GM03348 (cell line): Measurements from ENCODE around the gene CSF1.
"Not testable (repeated sequence)": the region's sequence is repeated elsewhere in the genome, so short reads cannot be mapped to it uniquely, and the experiment has no call there.

ENCODE experiments used
- DNase-seq: peaks from one replicate; pipeline ENCODE4 v3.0.0; 2012; ENCODE audit warnings: low spot score

CSF1 gene

DNA sequence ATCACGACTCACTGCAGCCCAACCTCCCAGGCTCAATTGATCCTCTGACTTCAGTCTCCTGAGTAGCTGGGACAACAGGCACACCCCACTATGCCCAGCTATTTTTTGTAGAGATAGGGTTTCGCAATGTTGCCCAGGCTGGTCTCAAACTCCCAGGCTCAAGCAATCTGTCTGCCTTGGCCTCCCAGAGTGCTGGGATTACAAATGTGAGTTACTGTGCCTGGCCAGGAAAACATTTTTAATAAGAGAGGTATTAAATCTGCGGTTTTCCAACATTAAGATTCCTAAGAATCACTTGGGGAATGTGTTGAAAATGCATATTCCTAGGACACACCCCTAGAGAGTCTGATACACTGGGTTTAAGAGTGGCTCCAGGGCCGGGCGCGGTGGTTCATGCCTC lies 8.7 kb downstream of the CSF1 start:
- DNase-seq: no peak

- DNase-seq: not testable (repeated sequence)
Measured at GRCh38 chr1:109920391-109920790, 9.7 kb downstream of the CSF1 start.

DNA sequence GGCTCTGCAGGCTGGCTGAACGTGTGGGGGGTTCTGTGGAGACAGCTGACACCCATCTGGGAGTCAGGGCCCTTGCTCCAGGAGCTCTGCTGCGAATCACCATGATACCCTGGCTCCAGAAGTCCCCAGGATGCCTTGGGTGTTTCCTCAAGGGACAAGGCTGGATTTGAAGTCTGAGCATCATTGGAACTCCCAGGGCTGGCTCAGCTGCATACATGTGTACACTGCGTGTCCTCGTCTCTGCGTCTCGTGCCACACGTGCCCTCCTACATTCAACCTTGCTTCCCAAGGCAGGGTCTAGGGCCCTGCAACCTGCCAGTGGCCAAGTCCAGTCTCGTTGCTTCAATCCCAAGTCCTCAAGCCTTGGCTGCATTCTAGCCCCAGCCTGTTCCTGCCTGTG lies 11.7 kb downstream of the CSF1 start:
- DNase-seq: no peak

DNA sequence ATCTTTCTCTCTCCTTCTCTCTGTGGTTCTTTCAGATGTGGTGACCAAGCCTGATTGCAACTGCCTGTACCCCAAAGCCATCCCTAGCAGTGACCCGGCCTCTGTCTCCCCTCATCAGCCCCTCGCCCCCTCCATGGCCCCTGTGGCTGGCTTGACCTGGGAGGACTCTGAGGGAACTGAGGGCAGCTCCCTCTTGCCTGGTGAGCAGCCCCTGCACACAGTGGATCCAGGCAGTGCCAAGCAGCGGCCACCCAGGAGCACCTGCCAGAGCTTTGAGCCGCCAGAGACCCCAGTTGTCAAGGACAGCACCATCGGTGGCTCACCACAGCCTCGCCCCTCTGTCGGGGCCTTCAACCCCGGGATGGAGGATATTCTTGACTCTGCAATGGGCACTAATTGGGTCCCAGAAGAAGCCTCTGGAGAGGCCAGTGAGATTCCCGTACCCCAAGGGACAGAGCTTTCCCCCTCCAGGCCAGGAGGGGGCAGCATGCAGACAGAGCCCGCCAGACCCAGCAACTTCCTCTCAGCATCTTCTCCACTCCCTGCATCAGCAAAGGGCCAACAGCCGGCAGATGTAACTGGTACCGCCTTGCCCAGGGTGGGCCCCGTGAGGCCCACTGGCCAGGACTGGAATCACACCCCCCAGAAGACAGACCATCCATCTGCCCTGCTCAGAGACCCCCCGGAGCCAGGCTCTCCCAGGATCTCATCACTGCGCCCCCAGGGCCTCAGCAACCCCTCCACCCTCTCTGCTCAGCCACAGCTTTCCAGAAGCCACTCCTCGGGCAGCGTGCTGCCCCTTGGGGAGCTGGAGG lies 12.7 kb downstream of the CSF1 start:
- peak; percentile 48 for DNase-seq

DNA sequence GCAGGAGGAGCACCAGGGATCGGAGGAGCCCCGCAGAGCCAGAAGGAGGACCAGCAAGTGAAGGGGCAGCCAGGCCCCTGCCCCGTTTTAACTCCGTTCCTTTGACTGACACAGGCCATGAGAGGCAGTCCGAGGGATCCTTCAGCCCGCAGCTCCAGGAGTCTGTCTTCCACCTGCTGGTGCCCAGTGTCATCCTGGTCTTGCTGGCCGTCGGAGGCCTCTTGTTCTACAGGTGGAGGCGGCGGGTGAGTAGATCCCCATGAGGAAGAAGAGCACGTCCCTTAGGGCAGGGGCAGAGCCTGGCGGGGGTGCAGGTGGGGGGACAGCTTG lies 13.3 kb downstream of the CSF1 start:
- no peak for DNase-seq

DNA sequence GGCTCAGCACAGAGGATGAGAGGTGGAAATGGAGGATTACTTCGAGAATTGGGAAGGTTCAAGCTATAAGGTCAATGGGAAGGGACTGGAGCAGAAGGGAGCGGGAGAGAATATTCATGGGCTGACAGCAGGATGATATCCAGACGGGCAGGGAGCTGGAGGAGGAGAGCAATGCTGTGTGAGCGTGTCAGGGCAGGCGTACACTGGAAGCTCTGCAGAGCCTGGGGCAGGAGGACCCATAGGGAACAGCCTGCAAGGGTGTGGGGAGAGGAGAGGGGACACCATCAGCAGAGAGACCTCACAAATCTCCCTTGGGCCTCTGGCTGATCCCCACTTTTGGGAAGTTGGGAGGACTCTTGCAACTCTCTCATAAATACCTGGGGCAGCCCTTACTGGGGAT lies 13.7 kb downstream of the CSF1 start:
- DNase-seq: no peak

DNA sequence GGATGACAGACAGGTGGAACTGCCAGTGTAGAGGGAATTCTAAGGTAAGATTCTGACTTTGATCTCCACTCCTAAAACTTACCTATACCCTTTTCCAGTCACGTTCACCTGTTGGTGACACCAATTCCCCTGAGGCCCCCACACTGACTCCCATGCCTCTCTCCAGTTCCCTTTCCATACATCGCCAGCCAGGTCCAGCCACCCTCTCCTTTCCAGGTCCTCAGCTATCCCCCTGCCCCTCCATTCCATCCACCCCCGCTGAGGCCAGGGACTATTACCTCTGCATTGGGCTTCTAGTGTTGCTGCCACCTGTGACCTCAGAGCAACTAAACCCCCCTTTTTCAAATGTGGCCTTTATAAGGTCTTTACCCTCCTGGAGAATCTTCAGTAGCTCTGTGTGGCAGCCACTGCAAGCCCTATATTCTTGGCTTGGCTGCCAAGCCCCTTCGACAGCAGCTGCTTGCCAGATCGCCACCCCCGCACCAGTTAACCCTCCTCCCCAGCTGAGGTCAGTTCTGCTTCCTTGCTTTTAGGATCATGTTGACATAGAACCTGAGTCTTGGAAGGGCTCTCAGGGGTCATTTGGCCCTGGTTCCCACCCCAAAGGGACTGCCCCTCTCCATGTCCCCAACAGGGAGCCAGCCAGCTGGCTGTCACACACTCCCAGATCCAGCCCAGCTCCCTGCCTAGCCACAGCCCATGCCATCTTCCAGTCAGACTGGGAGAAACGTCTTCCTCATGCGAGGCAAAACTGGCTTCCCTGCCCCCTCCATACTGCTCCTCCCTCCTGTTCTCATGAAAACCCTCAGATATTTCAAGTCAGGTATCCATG lies 14.7 kb downstream of the CSF1 start:
- DNase-seq: no peak

DNA sequence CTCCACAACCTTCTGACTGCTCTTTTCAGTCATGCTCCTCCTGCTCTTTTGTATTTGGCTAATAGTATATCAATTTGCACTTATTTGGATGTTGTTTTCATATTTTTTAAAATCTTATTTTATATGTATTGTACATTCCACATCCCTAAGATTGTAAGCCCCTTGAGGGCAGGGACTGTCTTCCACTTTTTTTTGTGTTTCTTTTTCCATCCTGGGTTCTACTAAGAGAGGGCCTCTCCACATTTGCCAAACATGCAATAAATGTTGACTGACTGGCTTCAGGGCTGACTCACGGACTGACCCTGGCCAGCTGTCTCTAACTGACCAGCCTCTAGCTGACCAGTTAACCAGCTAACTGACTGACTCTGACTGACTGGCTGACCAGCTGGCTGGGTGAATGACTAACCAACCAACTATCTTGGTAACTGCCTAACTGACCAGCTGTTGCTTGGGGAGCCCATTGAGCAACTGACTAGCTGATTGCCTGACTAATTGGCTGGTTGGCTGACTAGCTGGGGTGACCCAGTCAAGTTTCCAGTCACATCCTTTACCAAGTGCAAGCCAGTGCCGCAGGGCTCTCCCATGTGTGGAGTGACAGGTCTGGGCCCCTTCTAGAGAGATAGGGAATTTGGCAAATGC lies 16.1 kb downstream of the CSF1 start:
- peak; percentile 57 for DNase-seq

- no peak for DNase-seq
Measured at GRCh38 chr1:109927356-109927755, 16.7 kb downstream of the CSF1 start.

DNA sequence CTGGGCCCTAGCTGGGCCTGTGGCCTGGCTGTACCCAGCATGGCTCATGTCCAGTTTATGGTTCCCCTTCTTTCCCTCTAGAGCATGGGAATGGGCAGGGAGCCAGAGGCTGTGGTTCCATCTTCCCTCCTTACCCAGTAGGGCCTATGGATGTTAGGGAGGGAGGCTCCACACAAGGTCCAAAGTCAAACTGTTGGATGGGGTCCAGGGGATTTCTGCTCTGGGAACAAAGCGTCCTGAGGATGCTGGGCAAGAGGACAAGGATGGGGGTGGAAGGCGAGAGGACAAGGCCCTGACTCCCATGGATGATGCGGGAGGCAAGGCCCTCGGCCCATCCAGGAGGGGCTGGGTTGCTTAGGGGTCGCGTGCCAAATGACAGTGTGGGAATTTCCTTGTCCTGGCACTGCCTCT lies 17.3 kb downstream of the CSF1 start:
- DNase-seq: peak; percentile 26

DNA sequence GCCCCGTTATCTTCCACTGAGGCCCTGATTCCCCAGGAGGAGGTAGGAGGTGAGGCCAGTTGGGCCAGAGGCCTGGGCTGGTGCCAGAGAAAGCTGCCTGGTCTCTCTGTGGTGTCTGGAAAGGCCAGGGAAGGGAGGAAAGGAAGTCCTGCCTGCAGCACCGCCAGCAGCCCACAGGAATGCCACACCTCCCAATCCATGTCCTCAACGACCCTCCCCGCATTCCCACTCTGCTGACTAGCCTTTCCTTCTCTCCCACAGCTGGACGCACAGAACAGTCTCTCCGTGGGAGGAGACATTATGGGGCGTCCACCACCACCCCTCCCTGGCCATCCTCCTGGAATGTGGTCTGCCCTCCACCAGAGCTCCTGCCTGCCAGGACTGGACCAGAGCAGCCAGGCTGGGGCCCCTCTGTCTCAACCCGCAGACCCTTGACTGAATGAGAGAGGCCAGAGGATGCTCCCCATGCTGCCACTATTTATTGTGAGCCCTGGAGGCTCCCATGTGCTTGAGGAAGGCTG lies 18.0 kb downstream of the CSF1 start:
- DNase-seq: peak; percentile 85

DNA sequence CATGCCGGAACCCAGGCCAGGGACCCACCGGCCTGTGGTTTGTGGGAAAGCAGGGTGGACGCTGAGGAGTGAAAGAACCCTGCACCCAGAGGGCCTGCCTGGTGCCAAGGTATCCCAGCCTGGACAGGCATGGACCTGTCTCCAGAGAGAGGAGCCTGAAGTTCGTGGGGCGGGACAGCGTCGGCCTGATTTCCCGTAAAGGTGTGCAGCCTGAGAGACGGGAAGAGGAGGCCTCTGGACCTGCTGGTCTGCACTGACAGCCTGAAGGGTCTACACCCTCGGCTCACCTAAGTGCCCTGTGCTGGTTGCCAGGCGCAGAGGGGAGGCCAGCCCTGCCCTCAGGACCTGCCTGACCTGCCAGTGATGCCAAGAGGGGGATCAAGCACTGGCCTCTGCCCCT lies 18.5 kb downstream of the CSF1 start:
- DNase-seq: no peak

GRCh38 chr1:109929588-109930251 lies 19.1 kb downstream of the CSF1 start:
- no peak for DNase-seq

- no peak for DNase-seq
Measured at GRCh38 chr1:109930252-109930993, 19.8 kb downstream of the CSF1 start.

DNA sequence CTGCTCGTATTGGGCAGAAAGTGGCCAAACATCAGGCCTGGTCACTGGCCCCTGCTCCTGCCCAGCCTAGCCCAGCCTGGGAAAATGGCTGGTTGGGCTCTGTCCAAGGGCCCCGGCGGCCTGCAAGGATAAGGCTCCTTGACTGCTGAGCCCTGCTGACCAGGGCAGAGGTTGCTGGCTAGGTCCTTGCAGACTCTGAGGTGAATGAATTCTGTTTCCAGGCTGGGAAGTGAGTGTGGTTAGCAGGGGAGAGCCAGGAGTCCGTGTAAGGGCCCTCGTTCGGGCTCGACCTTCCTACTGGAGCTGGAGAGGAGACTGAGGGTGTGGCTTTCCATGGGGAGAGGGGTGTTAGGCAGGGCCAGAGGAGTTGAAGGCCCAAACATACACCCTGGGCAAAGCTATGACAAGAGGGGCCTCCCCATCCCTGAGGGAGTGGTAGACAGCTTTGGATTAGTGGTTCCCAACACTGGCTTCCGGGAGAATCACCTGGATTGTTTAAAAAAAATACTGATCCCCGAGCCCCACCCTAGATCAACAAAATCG lies 20.6 kb downstream of the CSF1 start:
- peak; percentile 52 for DNase-seq

DNA sequence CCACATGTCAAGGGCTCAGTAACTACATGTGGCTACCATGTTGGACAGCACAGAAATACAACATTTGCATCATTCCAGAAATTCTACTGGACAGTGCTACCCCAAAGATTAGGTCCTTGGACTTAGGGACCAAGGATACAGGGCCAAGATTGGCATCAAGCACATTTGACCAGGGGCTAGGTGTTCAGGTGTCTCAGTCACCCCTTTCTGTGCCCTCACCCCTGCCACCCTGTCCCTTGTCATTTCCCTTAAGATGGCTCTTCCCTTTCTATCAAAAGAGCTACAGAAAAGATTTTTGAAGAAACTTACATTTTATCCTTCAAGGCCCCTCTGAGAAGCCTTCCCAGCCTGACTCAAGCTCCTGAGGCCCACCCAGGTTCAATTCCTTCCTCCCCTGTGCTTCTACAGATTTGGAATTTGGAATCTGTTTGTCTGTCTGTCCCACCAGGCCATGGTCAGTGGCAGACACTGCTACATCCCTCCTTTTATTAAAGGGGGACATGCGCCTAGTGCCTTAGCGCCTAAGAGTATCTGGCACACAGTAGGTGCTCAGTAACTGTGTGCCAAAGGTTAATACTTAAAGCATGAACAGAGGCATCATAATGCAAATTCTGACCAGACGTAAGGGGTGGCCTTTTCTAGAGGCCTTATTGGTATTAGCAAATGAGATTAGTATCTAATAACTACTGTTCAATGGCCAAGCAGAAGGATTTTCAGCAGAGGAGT lies 21.4 kb downstream of the CSF1 start:
- DNase-seq: no peak

GRCh38 chr1:109932679-109933078 lies 22.0 kb downstream of the CSF1 start:
- DNase-seq: no peak

GRCh38 chr1:109933856-109934711 lies 23.4 kb downstream of the CSF1 start:
- peak; percentile 79 for DNase-seq

- DNase-seq: no peak
Measured at GRCh38 chr1:109935451-109935900, 24.8 kb downstream of the CSF1 start.
